ENCODE data around the gene ADM5.

- TF ChIP-seq CTCF (IDR thresholded peaks at IDR 0.05) (no peak), POLR2A (IDR thresholded peaks at IDR 0.05) (no peak)
Measured at GRCh38 chr19:49684983-49685553, 4.3 kb upstream of the ADM5 start.

All from right lobe of liver (tissue), 4 donors.